Germinal center (tissue), 1 donor: ENCODE data around the gene MED7.

Source experiments
- DNase-seq: peaks from one replicate; pipeline ENCODE4 v3.0.0; 2012; ENCODE audit warnings: mixed read lengths, low spot score

Gene MED7

DNA sequence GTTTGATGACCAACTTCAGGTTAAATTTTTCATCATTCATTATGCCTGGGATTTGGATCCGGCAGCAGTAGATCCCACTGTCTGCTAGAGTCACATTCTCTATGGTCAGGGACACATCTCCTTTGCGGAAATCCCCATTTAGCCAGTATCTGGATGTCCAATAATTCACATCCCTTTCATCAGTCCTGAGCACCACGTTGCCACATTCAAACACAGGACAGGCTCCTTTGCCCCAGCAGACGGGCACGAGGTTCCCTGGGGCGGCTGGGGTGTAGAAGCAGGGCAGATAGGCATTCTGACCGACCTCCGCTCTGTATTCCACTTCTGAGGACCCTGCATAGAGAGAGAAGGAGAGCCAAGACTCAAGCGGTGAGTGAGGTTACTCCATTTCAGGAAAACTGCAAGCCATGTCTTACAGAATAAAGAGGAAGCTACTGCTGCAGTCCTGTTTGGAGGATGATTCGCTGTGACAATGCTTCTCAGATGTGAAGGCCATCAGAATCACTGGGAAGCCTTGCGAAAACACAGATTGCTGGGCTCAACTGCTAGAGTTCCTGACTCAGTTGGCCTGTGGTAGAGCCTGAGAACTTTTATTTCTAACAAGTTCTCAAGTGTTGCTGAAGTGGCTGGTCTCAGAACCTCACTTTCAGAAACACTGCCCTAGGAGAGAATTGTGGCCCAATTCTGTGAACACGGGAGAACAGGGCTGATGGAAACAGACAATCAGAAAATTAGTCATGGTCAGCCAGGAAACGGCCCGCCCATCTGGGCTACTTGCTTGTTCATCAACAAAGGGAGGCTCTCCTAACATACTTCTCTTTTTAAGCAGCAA lies 35.8 kb downstream of the MED7 start:
- DNase-seq, result no peak

DNA sequence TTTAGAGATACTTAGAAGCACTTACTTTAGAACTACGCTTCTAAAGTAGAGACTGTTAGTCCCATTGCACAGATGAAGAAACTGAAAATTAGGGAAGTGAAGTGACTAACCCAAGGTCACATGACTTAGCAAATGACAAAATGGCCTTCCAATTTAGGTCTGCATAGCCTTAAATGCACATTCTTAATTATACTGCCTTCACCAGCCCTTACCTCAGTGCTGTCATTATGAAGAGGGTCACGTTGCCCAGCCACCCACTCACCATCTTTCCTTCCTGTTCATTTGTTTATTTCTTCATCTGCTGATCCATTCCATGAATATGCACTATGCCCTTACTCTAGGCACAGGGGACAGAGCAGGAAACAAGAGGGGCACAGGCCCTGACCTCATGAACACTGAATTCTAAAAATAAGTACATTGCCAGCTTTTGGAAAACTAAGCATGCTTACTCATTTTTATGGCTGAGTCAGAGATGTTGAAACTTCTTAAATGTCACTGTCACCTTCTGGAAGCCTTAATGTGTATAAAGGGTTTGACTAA lies 42.5 kb downstream of the MED7 start:
- no peak for DNase-seq

DNA sequence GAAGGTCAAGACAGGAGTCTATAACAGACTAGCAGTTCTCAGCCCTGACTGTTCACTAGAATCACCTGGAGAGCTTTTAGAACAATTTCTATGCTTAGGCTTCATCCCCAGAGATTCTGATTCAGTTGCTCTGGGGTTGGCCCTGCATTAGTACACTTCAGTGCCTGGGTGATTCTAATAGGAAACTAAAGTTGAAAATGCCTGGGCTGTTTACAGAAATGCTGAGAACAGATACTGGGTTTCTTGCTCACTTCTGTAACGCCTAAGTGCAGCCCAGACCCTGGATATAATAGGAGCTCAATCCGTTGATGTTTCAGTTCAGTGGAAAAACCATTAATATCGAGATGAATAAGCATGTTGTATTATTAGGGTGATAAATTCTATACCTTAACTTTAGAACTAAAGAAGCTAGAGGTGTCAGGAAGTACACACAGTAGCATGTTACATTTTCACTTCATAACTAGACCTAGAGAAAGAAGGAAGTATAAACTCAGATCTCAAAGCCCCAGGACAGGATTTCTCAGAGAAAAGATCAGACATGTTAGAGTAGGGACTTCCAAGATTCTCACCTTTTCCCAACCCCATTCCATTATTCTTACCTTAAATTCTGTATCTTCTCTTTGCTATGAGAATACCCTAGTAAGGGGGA lies 54.2 kb downstream of the MED7 start:
- no peak for DNase-seq
